Effector CD8-positive, alpha-beta T cell (primary cell): ENCODE results near the gene RNASE3.
"Not testable (repeated sequence)": the region's sequence is repeated elsewhere in the genome, so short reads cannot be mapped to it uniquely, and the experiment has no call there.

Source experiments
- DNase-seq: peaks from one replicate; lab custom pipeline; 2025; lab: John Stamatoyannopoulos, UW
- total RNA-seq, 4 experiments: gene quantifications; one replicate each; lab custom pipeline; 2026; lab: John Stamatoyannopoulos, UW

RNASE3 gene
- 0 reads per million in 4 experiments for total RNA-seq

GRCh38 chr14:20891126-20891825 is at the start of gene RNASE3:
Gene RNASE3, plus strand, starts transcription at chr14:20891385. Its CDS starts 302 bp downstream, at chr14:20891687.
- not testable (repeated sequence) for DNase-seq

- DNase-seq: no peak
Observed at GRCh38 chr14:20846560-20846959, 44.6 kb upstream of the RNASE3 start.

- no peak for DNase-seq
Observed at GRCh38 chr14:20848316-20848954, 42.8 kb upstream of the RNASE3 start.

- DNase-seq: no peak
Observed at GRCh38 chr14:20848955-20849570, 42.1 kb upstream of the RNASE3 start.

- DNase-seq: no peak
Observed at GRCh38 chr14:20853042-20853441, 38.1 kb upstream of the RNASE3 start.

GRCh38 chr14:20855652-20856291 is 35.4 kb upstream of the RNASE3 start:
- DNase-seq: no peak

GRCh38 chr14:20857207-20857606 is 34.0 kb upstream of the RNASE3 start:
- DNase-seq: no peak

GRCh38 chr14:20857630-20858261 is 33.4 kb upstream of the RNASE3 start:
- DNase-seq: peak; percentile 65

GRCh38 chr14:20866194-20866593 is 25.0 kb upstream of the RNASE3 start:
- DNase-seq: no peak

- no peak for DNase-seq
Observed at GRCh38 chr14:20866963-20867362, 24.2 kb upstream of the RNASE3 start.

GRCh38 chr14:20873370-20874177 is 17.6 kb upstream of the RNASE3 start:
- DNase-seq: peak; percentile 64

GRCh38 chr14:20877016-20877415 is 14.2 kb upstream of the RNASE3 start:
- DNase-seq: no peak

GRCh38 chr14:20878695-20879094 is 12.5 kb upstream of the RNASE3 start:
- no peak for DNase-seq

- not testable (repeated sequence) for DNase-seq
Observed at GRCh38 chr14:20881229-20881628, 10.0 kb upstream of the RNASE3 start.

GRCh38 chr14:20882787-20883186 is 8.4 kb upstream of the RNASE3 start:
- not testable (repeated sequence) for DNase-seq

- not testable (repeated sequence) for DNase-seq
Observed at GRCh38 chr14:20888411-20888810, 2.8 kb upstream of the RNASE3 start.

- not testable (repeated sequence) for DNase-seq
Observed at GRCh38 chr14:20895322-20895721, 4.1 kb downstream of the RNASE3 start.

GRCh38 chr14:20904393-20905029 is 13.3 kb downstream of the RNASE3 start:
- no peak for DNase-seq

GRCh38 chr14:20905676-20906075 is 14.5 kb downstream of the RNASE3 start:
- DNase-seq: no peak

GRCh38 chr14:20907214-20907613 is 16.0 kb downstream of the RNASE3 start:
- no peak for DNase-seq

GRCh38 chr14:20910822-20911221 is 19.6 kb downstream of the RNASE3 start:
- not testable (repeated sequence) for DNase-seq
